Keratinocyte (primary cell): ENCODE results near the gene RFTN1. TPM values are rescaled to one million over a fixed set of nuclear protein-coding genes. Genes with fewer than 3 reads are reported as not detected.

Experiments
- DNase-seq: peaks from one replicate; pipeline ENCODE4 v3.0.0-alpha.2; 2011; ENCODE audit warnings: low read depth, missing footprints, low spot score
- FAIRE-seq: peaks from 2 replicates; lab custom pipeline; 2011; peaks lifted over from hg19 to GRCh38; lab: Jason Lieb, UNC
- H2AFZ ChIP-seq: 2 replicates; pipeline ENCODE4 v1.6.0; 2012; ENCODE audit warnings: low read length, control low read depth, inconsistent platforms; ENCODE audit not compliant: control insufficient read depth
- H3K27ac ChIP-seq: 2 replicates; pipeline ENCODE4 v1.5.1; 2011; ENCODE audit warnings: low read length; ENCODE audit not compliant: control insufficient read depth, insufficient read depth
- H3K27me3 ChIP-seq: 3 replicates; pipeline ENCODE4 v1.6.0; 2011; ENCODE audit warnings: low read length; ENCODE audit not compliant: control insufficient read depth, insufficient read depth; ENCODE audit errors: extremely low read depth
- H3K36me3 ChIP-seq, 2 experiments: 2 replicates in 1 of 2; 3 replicates in 1 of 2; pipeline ENCODE4 v1.5.1; 2011; ENCODE audit warnings: low read length in 2 of 2, mild to moderate bottlenecking in 1 of 2; ENCODE audit not compliant: control insufficient read depth in 2 of 2, insufficient read depth in 2 of 2; ENCODE audit errors: extremely low read depth in 1 of 2
- H3K4me1 ChIP-seq: 3 replicates; pipeline ENCODE4 v1.5.1; 2011; ENCODE audit warnings: low read length; ENCODE audit not compliant: control insufficient read depth, insufficient read depth; ENCODE audit errors: extremely low read depth
- H3K4me2 ChIP-seq: 3 replicates; pipeline ENCODE4 v1.6.0; 2011; ENCODE audit warnings: low read depth, low read length; ENCODE audit not compliant: control insufficient read depth, insufficient read depth; ENCODE audit errors: extremely low read depth
- H3K4me3 ChIP-seq, 3 experiments: fragments of 200-600 bp in 1 of 3; sonication (generic) in 1 of 3; 2 replicates in 2 of 3; 3 replicates in 1 of 3; pipeline ENCODE4 v1.5.1; 2011 to 2016; ENCODE audit warnings: low read length in 3 of 3, mild to moderate bottlenecking in 3 of 3, control low read depth in 2 of 3, inconsistent platforms in 1 of 3, low read depth in 1 of 3, mixed read lengths in 1 of 3, mixed run types in 1 of 3, moderate library complexity in 1 of 3; ENCODE audit not compliant: control insufficient read depth in 2 of 3, insufficient read depth in 2 of 3; ENCODE audit errors: extremely low read depth in 1 of 3
- H3K79me2 ChIP-seq: 2 replicates; pipeline ENCODE4 v1.6.0; 2012; ENCODE audit warnings: low read length; ENCODE audit not compliant: control insufficient read depth, insufficient read depth
- H3K9ac ChIP-seq: 3 replicates; pipeline ENCODE4 v1.6.0; 2011; ENCODE audit warnings: low read length; ENCODE audit not compliant: control insufficient read depth, insufficient read depth; ENCODE audit errors: extremely low read depth
- H3K9me1 ChIP-seq: 3 replicates; pipeline ENCODE4 v1.6.0; 2011; ENCODE audit warnings: low read length; ENCODE audit not compliant: control insufficient read depth, insufficient read depth; ENCODE audit errors: extremely low read depth
- H3K9me3 ChIP-seq: 2 replicates; pipeline ENCODE4 v1.5.1; 2012; ENCODE audit warnings: low read depth, low read length; ENCODE audit not compliant: control insufficient read depth
- H4K20me1 ChIP-seq: 3 replicates; pipeline ENCODE4 v1.6.0; 2011; ENCODE audit warnings: low read length; ENCODE audit not compliant: control insufficient read depth, insufficient read depth; ENCODE audit errors: extremely low read depth
- EZH2 ChIP-seq: IDR thresholded peaks from one replicate; pipeline ENCODE4 v1.6.1; 2012; ENCODE audit warnings: inconsistent platforms, mild to moderate bottlenecking, low read length, moderate library complexity
- dilution Hi-C: fragments of 300-500 bp; cut with MboI; formaldehyde crosslinking; loops from one replicate; pipeline ENCODE4 v1.7.0; 2020; ENCODE audit warnings: low sequenced_read_pairs; ENCODE audit not compliant: extremely low pct_ligation_motif_present
- polyA minus RNA-seq, 3 experiments: library from RNA; depleted of rRNA, polyadenylated mRNA; stranded (reverse); fragments of >200 nt; gene quantifications; 1 replicate in 1 of 3; 2 replicates in 1 of 3; 3 replicates in 1 of 3; pipeline ENCODE4 v1.2.3, GENCODE V29; 2011
- polyA plus RNA-seq, 5 experiments: library from polyadenylated mRNA; depleted of rRNA in 3 of 5; stranded (reverse) in 3 of 5; stranded (forward) in 1 of 5; unstranded in 1 of 5; fragments of >200 nt; gene quantifications; 1 replicate in 1 of 5; 2 replicates in 3 of 5; 3 replicates in 1 of 5; pipeline versions ENCODE4 v1.2.1 to v1.2.3, GENCODE V29; 2011 to 2012; ENCODE audit warnings: missing spikeins in 2 of 5, low read depth in 1 of 5, low replicate concordance in 1 of 5
- TF ChIP-seq, protein P1 (sequence below), 3 experiments: IDR thresholded peaks in 1 of 3; conservative IDR thresholded peaks in 1 of 3; optimal IDR thresholded peaks in 1 of 3; 2 replicates in 2 of 3; 3 replicates in 1 of 3; pipeline versions ENCODE3 to v1.5.1; 2011; ENCODE audit warnings: low read length in 3 of 3, mild to moderate bottlenecking in 3 of 3, moderate library complexity in 2 of 3, control low read depth in 1 of 3, inconsistent platforms in 1 of 3; ENCODE audit not compliant: insufficient read depth in 2 of 3; ENCODE audit errors: extremely low read depth in 1 of 3

RFTN1 gene, protein sequence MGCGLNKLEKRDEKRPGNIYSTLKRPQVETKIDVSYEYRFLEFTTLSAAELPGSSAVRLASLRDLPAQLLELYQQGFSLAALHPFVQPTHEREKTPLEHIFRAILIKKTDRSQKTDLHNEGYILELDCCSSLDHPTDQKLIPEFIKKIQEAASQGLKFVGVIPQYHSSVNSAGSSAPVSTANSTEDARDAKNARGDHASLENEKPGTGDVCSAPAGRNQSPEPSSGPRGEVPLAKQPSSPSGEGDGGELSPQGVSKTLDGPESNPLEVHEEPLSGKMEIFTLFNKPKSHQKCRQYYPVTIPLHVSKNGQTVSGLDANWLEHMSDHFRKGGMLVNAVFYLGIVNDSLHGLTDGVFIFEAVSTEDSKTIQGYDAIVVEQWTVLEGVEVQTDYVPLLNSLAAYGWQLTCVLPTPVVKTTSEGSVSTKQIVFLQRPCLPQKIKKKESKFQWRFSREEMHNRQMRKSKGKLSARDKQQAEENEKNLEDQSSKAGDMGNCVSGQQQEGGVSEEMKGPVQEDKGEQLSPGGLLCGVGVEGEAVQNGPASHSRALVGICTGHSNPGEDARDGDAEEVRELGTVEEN
- polyA plus RNA-seq: 17.0 to 24.2 TPM (median 18.0 TPM) in 3 replicates
- polyA plus RNA-seq (2011; ENCODE audit: low read depth): 6.7 TPM
- polyA plus RNA-seq (2011; cell fraction: cytosol; rRNA removed): 22.7 and 27.6 TPM in 2 replicates
- polyA plus RNA-seq (2011; cell fraction: nucleus; rRNA removed): 25.3 and 28.5 TPM in 2 replicates
- 10.6 and 26.0 TPM in 2 replicates for polyA plus RNA-seq (2012; ENCODE audit: low replicate concordance)
- polyA minus RNA-seq: 26.2 to 30.2 TPM (median 27.5 TPM) in 3 replicates
- polyA minus RNA-seq (2011; cell fraction: cytosol; rRNA and poly(A)+ RNA removed): 18.0 TPM
- 10.2 and 24.7 TPM in 2 replicates for polyA minus RNA-seq (2011; cell fraction: nucleus; rRNA and poly(A)+ RNA removed)

DNA sequence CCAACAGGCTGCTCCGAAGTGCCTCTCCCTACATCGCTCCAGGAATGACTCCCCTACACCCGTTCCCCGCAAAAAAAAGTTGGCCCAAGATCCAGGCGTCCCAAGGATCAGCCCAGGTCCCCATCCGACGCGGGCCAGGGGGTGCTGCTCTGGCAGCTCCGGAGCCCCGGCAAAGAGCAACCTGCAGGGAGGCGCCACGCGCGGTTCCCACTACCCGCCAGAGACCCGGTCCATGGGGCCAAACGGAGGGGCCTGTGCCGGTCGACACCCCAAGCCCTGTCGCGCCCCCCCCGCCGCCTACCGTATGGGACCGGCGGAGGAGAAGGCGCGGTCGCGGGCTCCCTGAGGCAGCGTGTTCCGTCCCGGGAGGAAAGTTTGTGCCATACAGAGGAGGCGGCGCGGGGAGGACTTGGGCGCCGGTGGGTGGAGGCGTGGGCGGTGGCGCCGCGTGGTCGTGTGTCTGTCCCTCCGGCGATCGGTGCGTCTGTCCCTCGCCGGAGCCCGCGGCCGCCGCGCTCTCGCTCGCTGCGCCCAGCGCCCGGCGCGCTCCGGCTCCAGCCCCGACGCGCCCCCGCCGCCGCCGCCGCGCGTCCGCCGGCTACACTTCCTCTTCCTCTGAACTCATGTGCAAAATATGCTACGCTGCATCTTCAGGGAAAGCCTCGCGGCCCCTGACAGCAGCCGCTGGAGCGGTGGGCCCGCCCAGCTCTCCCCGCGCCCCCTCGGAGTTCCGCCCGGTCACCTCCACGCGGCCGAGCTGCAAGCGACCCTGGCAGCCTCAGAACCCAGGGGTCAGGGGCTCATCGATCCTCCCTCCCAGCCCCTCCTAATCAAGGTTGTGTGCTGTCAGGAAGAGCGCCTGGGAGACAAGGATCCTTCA lies at the start of gene RFTN1:
Gene RFTN1, minus strand, starts transcription at position 559 of the 880 bp plus-strand sequence. CDS start 19,830 bp downstream, outside the sequence.
- Histone ChIP-seq H3K79me2 (peaks cover 31% of the 10 kb centered on the region), H3K4me3 (peak within 1 kb of the TSS; percentile 72 to 89 (median 83)), H3K9ac (peak within 1 kb of the TSS; percentile 74), H4K20me1 (no peaks in the 10 kb centered on the region), H3K9me1 (no peaks in the 10 kb centered on the region), H3K4me2 (peak within 1 kb of the TSS; percentile 92), H3K36me3 (peaks cover 0 to 2% of the 10 kb centered on the region in 2 experiments), H3K27me3 (no peaks in the 10 kb centered on the region), H3K9me3 (no peaks in the 10 kb centered on the region), H3K27ac (peak within 1 kb of the TSS; percentile 26), H2AFZ (peak within 1 kb of the TSS; percentile 95), H3K4me1 (peaks cover 20% of the 10 kb centered on the region)
- dilution Hi-C loops: no loop called here
- TF ChIP-seq, protein P1, sequence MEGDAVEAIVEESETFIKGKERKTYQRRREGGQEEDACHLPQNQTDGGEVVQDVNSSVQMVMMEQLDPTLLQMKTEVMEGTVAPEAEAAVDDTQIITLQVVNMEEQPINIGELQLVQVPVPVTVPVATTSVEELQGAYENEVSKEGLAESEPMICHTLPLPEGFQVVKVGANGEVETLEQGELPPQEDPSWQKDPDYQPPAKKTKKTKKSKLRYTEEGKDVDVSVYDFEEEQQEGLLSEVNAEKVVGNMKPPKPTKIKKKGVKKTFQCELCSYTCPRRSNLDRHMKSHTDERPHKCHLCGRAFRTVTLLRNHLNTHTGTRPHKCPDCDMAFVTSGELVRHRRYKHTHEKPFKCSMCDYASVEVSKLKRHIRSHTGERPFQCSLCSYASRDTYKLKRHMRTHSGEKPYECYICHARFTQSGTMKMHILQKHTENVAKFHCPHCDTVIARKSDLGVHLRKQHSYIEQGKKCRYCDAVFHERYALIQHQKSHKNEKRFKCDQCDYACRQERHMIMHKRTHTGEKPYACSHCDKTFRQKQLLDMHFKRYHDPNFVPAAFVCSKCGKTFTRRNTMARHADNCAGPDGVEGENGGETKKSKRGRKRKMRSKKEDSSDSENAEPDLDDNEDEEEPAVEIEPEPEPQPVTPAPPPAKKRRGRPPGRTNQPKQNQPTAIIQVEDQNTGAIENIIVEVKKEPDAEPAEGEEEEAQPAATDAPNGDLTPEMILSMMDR (optimal IDR thresholded peaks at IDR 0.05 in 1 of 3, IDR thresholded peaks at IDR 0.05 in 1 of 3, conservative IDR thresholded peaks at IDR 0.05 in 1 of 3; ENCODE audit: extremely low read depth in 1 of 3, insufficient read depth in 2 of 3, low read length in 3 of 3): no peak
- no peak for TF ChIP-seq EZH2
- no peak for DNase-seq
- no peak for FAIRE-seq

DNA sequence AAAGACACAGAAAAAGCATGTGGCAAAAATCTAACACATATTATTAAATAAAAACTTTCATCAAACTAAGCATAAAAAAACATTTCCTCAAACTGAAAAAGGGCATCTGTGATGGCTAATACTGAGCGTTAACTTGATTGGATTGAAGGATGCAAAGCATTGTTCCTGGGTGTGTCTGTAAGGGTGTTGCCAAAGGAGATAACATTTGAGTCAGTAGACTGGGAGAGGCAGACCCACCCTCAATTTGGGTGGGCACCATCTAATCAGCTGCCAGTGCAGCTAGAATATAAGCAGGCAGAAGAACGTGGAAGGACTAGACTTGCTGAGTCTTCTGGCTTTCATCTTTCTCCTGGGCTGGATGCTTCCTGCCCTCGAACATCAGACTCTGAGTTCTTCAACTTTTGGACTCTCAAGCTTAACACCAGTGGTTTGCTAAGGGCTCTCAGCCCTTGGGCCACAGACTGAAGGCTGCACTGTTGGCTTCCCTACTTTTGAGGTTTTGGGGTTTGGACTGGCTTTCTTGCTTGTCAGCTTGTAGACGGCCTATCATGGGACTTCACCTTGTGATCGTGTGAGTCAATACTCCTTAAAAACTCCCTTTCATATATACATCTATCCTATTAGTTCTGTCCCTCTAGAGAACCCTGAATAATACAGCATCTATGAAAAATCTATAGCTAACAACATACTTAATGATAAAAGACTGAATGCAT lies 46.3 kb upstream of the RFTN1 start:
- Histone ChIP-seq H3K9ac (no peak overlapping the region), H3K27me3 (peaks cover 6% of the 10 kb centered on the region), H3K27ac (no peak overlapping the region), H2AFZ (no peak overlapping the region), H3K36me3 (no peaks in the 10 kb centered on the region), H3K9me3 (peaks cover 3% of the 10 kb centered on the region), H3K4me1 (no peaks in the 10 kb centered on the region), H3K9me1 (no peaks in the 10 kb centered on the region), H3K79me2 (no peaks in the 10 kb centered on the region), H3K4me2 (no peak overlapping the region), H4K20me1 (no peaks in the 10 kb centered on the region), H3K4me3 (no peak overlapping the region)
- DNase-seq: no peak
- no peak for FAIRE-seq
- TF ChIP-seq EZH2: no peak
- TF ChIP-seq, protein P1 (optimal IDR thresholded peaks at IDR 0.05 in 1 of 3, IDR thresholded peaks at IDR 0.05 in 1 of 3, conservative IDR thresholded peaks at IDR 0.05 in 1 of 3; ENCODE audit: extremely low read depth in 1 of 3, insufficient read depth in 2 of 3, low read length in 3 of 3): no peak
- dilution Hi-C loops: no loop called here
